ENCODE measurements around the gene ETFRF1.

The ETFRF1 gene

DNA sequence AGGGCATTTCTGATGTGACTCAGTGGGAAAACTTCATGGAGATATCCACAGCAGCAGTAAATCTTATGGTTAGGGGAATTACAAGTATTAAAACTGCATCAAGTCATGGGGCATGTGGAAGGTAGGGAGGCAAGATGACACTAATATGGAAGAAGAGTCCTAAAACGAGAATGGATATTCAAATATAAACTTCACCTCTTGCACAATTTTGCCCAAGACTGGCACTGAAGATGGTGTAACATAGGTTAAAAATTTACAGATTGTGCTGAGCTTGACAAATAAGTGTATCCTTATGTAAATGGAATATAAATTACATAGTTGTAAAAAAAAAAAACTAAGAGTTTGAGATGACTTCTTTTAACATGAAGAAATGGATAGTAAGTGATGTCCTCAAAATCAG lies 12.8 kb downstream of the ETFRF1 start:
- Histone ChIP-seq H3K23ac (ENCODE audit: low read length) (no peak overlapping the region), H3K14ac (ENCODE audit: low read length) (no peak overlapping the region), H3K79me1 (ENCODE audit: low read length) (no peaks in the 10 kb centered on the region), H3K4me1 (ENCODE audit: control insufficient read depth in 1 of 2, insufficient read depth in 2 of 2, low read length in 2 of 2) (no peaks in the 10 kb centered on the region), H2BK5ac (ENCODE audit: low read depth, low read length, poor library complexity) (no peak overlapping the region), H3K9ac (ENCODE audit: low read length) (no peak overlapping the region), H3K18ac (ENCODE audit: low read length) (no peak overlapping the region), H3K27ac (ENCODE audit: low read depth, low read length) (no peak overlapping the region), H3K4me2 (ENCODE audit: low read length) (no peak overlapping the region), H3K79me2 (ENCODE audit: control insufficient read depth, insufficient read depth, low read length, poor library complexity) (no peaks in the 10 kb centered on the region), H3K36me3 (ENCODE audit: control insufficient read depth in 1 of 2, insufficient read depth in 2 of 2, low read length in 2 of 2) (peaks cover 3 to 6% of the 10 kb centered on the region in 2 experiments), H4K12ac (ENCODE audit: low read depth, low read length) (no peak overlapping the region), H4K91ac (ENCODE audit: low read depth, low read length) (no peak overlapping the region), H2AFZ (ENCODE audit: insufficient read depth, low read length, poor library complexity) (no peak overlapping the region), H4K8ac (ENCODE audit: low read depth, low read length) (no peak overlapping the region), H3K27me3 (ENCODE audit: insufficient read depth, low read length) (no peaks in the 10 kb centered on the region), H2BK120ac (ENCODE audit: insufficient read depth, low read length, poor library complexity) (no peak overlapping the region), H3K4me3 (ENCODE audit: low read depth, low read length) (no peak overlapping the region), H3K4ac (ENCODE audit: low read depth, low read length) (no peak overlapping the region), H2BK12ac (ENCODE audit: low read length) (no peak overlapping the region), H2AK5ac (ENCODE audit: low read length) (no peak overlapping the region), H3K9me3 (ENCODE audit: insufficient read depth, low read depth, low read length) (no peaks in the 10 kb centered on the region)
- WGBS (ENCODE audit: extremely low coverage, insufficient coverage, insufficient read length): no CpG with 5 or more reads among the region's 1 CpG
- DNase-seq: no peak

DNA sequence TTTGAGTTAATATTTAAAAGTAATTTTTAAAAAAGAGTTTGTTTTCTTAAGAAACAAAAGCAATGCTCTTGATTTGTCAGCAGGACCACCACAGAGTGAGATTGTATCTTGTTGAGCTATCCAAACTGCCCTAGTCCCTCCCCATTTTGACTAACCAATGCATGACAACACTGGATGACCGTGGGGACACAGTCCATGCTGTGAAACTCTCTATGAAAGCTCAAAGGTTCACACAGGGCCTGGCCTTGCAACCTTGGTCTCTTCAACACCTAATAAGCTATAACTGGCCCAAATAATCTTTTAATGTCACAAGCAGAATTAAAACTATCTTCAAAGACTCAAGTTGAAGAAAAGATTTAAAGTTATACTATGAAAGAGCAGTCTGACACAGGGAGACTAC lies 13.5 kb downstream of the ETFRF1 start:
- Histone ChIP-seq H3K27me3 (ENCODE audit: insufficient read depth, low read length) (no peaks in the 10 kb centered on the region), H2BK12ac (ENCODE audit: low read length) (no peak overlapping the region), H3K79me1 (ENCODE audit: low read length) (no peaks in the 10 kb centered on the region), H4K8ac (ENCODE audit: low read depth, low read length) (no peak overlapping the region), H3K27ac (ENCODE audit: low read depth, low read length) (no peak overlapping the region), H3K9me3 (ENCODE audit: insufficient read depth, low read depth, low read length) (no peaks in the 10 kb centered on the region), H3K9ac (ENCODE audit: low read length) (no peak overlapping the region), H2AK5ac (ENCODE audit: low read length) (no peak overlapping the region), H3K4me2 (ENCODE audit: low read length) (no peak overlapping the region), H2BK120ac (ENCODE audit: insufficient read depth, low read length, poor library complexity) (no peak overlapping the region), H4K12ac (ENCODE audit: low read depth, low read length) (no peak overlapping the region), H3K18ac (ENCODE audit: low read length) (no peak overlapping the region), H3K14ac (ENCODE audit: low read length) (no peak overlapping the region), H2AFZ (ENCODE audit: insufficient read depth, low read length, poor library complexity) (no peak overlapping the region), H3K79me2 (ENCODE audit: control insufficient read depth, insufficient read depth, low read length, poor library complexity) (no peaks in the 10 kb centered on the region), H4K91ac (ENCODE audit: low read depth, low read length) (no peak overlapping the region), H3K23ac (ENCODE audit: low read length) (no peak overlapping the region), H3K4me3 (ENCODE audit: low read depth, low read length) (no peak overlapping the region), H3K4me1 (ENCODE audit: control insufficient read depth in 1 of 2, insufficient read depth in 2 of 2, low read length in 2 of 2) (no peaks in the 10 kb centered on the region), H2BK5ac (ENCODE audit: low read depth, low read length, poor library complexity) (no peak overlapping the region), H3K4ac (ENCODE audit: low read depth, low read length) (no peak overlapping the region), H3K36me3 (ENCODE audit: control insufficient read depth in 1 of 2, insufficient read depth in 2 of 2, low read length in 2 of 2) (peaks cover 4 to 6% of the 10 kb centered on the region in 2 experiments)
- no CpG with 5 or more reads among the region's 1 CpG for WGBS (ENCODE audit: extremely low coverage, insufficient coverage, insufficient read length)
- DNase-seq: no peak

DNA sequence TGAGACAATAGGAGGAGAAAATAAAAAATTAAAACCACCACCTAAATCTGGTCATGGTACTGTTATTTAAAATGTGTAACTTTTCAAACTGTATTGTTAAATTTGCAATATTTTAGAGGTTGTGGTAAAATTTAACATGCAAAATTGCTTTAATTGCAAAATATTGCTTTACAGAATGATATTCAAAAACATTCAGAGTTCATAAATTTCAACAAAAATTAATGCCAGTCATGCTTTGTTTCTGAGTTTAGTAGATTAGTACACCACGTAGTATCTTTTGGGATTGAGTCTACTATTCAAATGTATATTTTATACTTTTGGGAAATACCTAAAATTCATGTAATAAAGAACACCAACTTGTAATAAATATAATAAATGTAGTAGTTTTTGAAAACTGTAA lies 18.3 kb downstream of the ETFRF1 start:
- H3K14ac ChIP-seq (ENCODE audit: low read length): no peak overlapping the region
- no peak overlapping the region for H3K23ac ChIP-seq (ENCODE audit: low read length)
- H3K27ac ChIP-seq (ENCODE audit: low read depth, low read length): no peak overlapping the region
- DNase-seq: no peak
- H2BK12ac ChIP-seq (ENCODE audit: low read length): no peak overlapping the region
- H3K27me3 ChIP-seq (ENCODE audit: insufficient read depth, low read length): no peaks in the 10 kb centered on the region
- peaks cover 3 to 5% of the 10 kb centered on the region in 2 experiments for H3K36me3 ChIP-seq (ENCODE audit: control insufficient read depth in 1 of 2, insufficient read depth in 2 of 2, low read length in 2 of 2)
- no peak overlapping the region for H3K4ac ChIP-seq (ENCODE audit: low read depth, low read length)
- no peaks in the 10 kb centered on the region for H3K4me1 ChIP-seq (ENCODE audit: control insufficient read depth in 1 of 2, insufficient read depth in 2 of 2, low read length in 2 of 2)
- no peak overlapping the region for H3K9ac ChIP-seq (ENCODE audit: low read length)
- no peaks in the 10 kb centered on the region for H3K79me1 ChIP-seq (ENCODE audit: low read length)
- no peak overlapping the region for H2AFZ ChIP-seq (ENCODE audit: insufficient read depth, low read length, poor library complexity)
- no peaks in the 10 kb centered on the region for H3K9me3 ChIP-seq (ENCODE audit: insufficient read depth, low read depth, low read length)
- no peak overlapping the region for H3K18ac ChIP-seq (ENCODE audit: low read length)
- H4K91ac ChIP-seq (ENCODE audit: low read depth, low read length): no peak overlapping the region
- no peak overlapping the region for H4K12ac ChIP-seq (ENCODE audit: low read depth, low read length)
- H2BK120ac ChIP-seq (ENCODE audit: insufficient read depth, low read length, poor library complexity): no peak overlapping the region
- H2AK5ac ChIP-seq (ENCODE audit: low read length): no peak overlapping the region
- H3K4me3 ChIP-seq (ENCODE audit: low read depth, low read length): no peak overlapping the region
- H2BK5ac ChIP-seq (ENCODE audit: low read depth, low read length, poor library complexity): no peak overlapping the region
- WGBS (ENCODE audit: extremely low coverage, insufficient coverage, insufficient read length): no CpG with 5 or more reads among the region's 1 CpG
- no peak overlapping the region for H4K8ac ChIP-seq (ENCODE audit: low read depth, low read length)
- no peaks in the 10 kb centered on the region for H3K79me2 ChIP-seq (ENCODE audit: control insufficient read depth, insufficient read depth, low read length, poor library complexity)
- no peak overlapping the region for H3K4me2 ChIP-seq (ENCODE audit: low read length)

DNA sequence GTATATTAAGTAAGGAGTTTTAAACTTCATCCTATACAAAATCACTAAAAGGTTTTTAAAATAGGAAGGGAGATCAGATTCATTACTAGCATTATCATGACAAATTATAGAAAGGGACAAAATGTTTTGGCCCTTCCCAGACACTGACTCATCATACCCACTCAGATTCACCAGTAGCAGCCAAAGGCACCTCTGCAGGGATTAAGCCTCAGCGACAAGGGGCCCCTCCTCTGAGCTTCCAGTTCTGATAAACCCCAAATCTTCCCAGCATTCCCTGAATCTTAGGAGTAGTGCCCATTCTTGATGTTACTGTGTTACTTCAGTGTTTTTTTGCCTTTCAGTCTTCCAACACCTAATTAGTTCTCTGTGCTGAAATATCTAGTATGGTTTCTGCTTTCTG lies 41.2 kb downstream of the ETFRF1 start:
- Histone ChIP-seq H3K14ac (ENCODE audit: low read length) (no peak overlapping the region), H3K9me3 (ENCODE audit: insufficient read depth, low read depth, low read length) (no peaks in the 10 kb centered on the region), H3K4me1 (ENCODE audit: control insufficient read depth in 1 of 2, insufficient read depth in 2 of 2, low read length in 2 of 2) (no peaks in the 10 kb centered on the region), H4K8ac (ENCODE audit: low read depth, low read length) (no peak overlapping the region), H3K79me1 (ENCODE audit: low read length) (no peaks in the 10 kb centered on the region), H4K91ac (ENCODE audit: low read depth, low read length) (no peak overlapping the region), H3K9ac (ENCODE audit: low read length) (no peak overlapping the region), H2BK120ac (ENCODE audit: insufficient read depth, low read length, poor library complexity) (no peak overlapping the region), H3K36me3 (ENCODE audit: control insufficient read depth in 1 of 2, insufficient read depth in 2 of 2, low read length in 2 of 2) (peaks cover 3 to 10% of the 10 kb centered on the region in 2 experiments), H4K12ac (ENCODE audit: low read depth, low read length) (no peak overlapping the region), H3K27ac (ENCODE audit: low read depth, low read length) (no peak overlapping the region), H2AK5ac (ENCODE audit: low read length) (no peak overlapping the region), H3K4ac (ENCODE audit: low read depth, low read length) (no peak overlapping the region), H3K23ac (ENCODE audit: low read length) (no peak overlapping the region), H3K27me3 (ENCODE audit: insufficient read depth, low read length) (no peaks in the 10 kb centered on the region), H3K4me2 (ENCODE audit: low read length) (no peak overlapping the region), H2BK12ac (ENCODE audit: low read length) (no peak overlapping the region), H3K79me2 (ENCODE audit: control insufficient read depth, insufficient read depth, low read length, poor library complexity) (no peaks in the 10 kb centered on the region), H3K18ac (ENCODE audit: low read length) (no peak overlapping the region), H3K4me3 (ENCODE audit: low read depth, low read length) (no peak overlapping the region), H2BK5ac (ENCODE audit: low read depth, low read length, poor library complexity) (no peak overlapping the region), H2AFZ (ENCODE audit: insufficient read depth, low read length, poor library complexity) (no peak overlapping the region)
- no CpG with 5 or more reads among the region's 1 CpG for WGBS (ENCODE audit: extremely low coverage, insufficient coverage, insufficient read length)
- DNase-seq: no peak

Data from trophoblast cell (in vitro differentiated cells and primary cell).